ENCODE measurements around the gene MDM2.

GRCh38 chr12:68824597-68825250, 16.7 kb downstream of the MDM2 start:
- TF ChIP-seq, protein P1, sequence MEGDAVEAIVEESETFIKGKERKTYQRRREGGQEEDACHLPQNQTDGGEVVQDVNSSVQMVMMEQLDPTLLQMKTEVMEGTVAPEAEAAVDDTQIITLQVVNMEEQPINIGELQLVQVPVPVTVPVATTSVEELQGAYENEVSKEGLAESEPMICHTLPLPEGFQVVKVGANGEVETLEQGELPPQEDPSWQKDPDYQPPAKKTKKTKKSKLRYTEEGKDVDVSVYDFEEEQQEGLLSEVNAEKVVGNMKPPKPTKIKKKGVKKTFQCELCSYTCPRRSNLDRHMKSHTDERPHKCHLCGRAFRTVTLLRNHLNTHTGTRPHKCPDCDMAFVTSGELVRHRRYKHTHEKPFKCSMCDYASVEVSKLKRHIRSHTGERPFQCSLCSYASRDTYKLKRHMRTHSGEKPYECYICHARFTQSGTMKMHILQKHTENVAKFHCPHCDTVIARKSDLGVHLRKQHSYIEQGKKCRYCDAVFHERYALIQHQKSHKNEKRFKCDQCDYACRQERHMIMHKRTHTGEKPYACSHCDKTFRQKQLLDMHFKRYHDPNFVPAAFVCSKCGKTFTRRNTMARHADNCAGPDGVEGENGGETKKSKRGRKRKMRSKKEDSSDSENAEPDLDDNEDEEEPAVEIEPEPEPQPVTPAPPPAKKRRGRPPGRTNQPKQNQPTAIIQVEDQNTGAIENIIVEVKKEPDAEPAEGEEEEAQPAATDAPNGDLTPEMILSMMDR (IDR thresholded peaks at IDR 0.05): no peak
- TF ChIP-seq POLR2A (IDR thresholded peaks at IDR 0.05): no peak

All from breast epithelium (tissue), 3 donors.